HG02884 (cell line): ENCODE data around the gene HDC.

Experiments
- ATAC-seq: cut with Tn5 transposase; IDR thresholded peaks from one replicate; pipeline ENCODE4 v1.9.1; 2021; ENCODE audit warnings: mild to moderate bottlenecking, moderate library complexity; ENCODE audit not compliant: unreplicated experiment

Gene HDC

DNA sequence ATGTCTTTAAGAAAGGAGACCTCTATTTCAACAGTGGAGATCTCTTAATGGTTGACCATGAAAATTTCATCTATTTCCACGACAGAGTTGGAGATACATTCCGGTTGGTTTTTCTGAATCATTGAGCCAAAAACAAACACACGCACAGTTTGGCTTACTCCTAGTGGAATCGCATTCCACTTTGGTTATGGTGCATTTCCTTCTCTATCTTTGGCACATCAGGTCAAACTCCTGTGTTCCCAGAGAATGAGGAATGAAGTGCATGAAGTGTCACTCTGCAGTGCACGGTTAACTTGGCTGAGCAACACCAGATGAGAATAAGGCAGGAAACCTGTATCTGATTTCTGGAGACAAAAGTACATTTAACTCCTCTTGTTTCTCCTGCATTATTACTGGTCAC is 38.5 kb downstream of the HDC start:
- no peak for ATAC-seq

DNA sequence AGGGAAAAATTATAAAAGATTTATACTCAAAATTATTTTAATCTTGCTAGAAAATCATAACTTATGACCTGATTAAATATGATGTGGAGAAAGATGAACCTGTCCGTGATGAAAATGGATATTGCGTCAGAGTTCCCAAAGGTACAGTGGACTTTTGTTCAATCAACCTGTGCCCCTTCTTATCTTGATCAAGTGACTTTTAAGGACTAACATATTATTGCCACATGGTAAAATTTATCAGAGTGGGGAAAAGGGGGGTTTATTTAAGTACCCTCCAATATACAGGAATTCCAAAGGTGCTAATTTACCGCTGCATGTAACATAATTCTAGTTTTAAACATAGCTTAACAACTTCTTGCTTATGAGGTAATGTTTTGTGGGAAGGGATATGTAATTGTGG is 39.6 kb downstream of the HDC start:
- ATAC-seq, result no peak

DNA sequence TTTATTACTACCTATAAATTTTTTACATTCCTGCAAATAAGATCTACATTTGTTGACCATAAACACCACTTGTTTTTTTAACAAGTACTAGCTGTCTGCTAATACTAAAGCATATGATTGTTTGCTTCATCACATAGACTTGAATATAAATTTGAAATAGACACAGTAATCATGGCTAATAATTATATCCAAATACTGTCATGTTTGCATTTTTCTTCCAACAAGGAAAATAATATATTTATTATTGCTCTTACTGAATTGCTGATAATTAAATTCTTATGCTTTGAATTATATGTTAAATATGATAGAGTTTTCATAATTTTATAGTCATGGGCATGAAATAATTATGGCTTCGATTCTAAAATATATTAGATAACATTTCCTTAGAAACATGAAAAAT is 40.5 kb downstream of the HDC start:
- ATAC-seq, result no peak

DNA sequence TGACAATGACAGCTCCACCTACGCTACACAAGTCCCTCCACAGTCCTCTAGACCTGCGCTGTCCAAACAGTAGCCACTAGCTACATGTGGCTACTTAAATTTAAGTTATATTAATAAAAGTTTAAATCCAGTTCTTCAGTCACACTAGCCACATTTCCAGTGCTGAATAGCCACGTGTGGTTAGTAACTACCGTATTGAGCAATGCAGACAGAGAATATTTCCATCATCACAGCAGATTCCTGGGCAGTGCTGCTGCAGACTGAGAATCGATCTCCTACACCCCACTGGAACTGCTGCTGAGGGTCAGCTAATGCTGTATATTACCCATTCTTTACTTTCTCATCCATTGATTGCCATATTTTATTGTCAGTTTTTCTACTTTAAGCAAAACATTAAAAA is 40.9 kb downstream of the HDC start:
- no peak for ATAC-seq

DNA sequence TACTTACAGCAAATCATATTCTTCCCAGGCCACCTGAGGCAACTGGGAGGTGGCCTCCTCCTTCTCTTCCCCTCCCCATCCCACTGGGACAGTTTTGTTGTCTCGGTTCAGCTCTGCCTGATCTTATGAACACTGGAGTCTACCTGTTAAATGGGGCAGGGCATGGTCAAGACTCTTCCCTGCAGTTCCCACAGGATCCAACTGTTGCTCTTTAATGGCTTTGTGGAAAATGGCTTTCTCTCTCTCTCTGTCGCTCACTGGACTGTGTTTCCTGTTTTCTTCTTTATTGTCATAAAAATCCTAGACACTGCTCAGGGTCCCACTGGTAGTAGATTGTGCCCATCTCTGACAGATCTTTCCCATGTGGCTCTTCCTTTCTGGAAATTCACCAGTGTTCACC is 43.3 kb downstream of the HDC start:
- ATAC-seq, result no peak

DNA sequence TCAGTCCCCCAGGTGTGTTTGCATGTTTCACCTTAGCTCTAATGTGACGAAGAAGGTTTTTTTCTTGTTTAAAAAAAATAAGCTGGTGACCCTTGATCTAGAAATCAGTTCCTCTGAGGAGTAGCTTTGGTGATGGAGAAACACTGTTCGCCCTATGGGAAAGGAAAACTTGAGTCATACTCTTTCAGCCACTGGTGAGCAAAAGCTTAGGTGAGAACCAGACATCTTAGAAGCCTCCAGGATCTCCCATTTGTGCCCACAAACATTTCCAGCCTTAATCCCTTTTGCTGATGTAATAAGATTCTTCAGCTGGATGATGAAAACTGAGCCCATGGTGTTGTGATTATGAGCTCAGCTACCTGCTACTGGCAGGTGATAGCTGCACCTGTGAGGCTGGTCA is 45.7 kb downstream of the HDC start:
- no peak for ATAC-seq

DNA sequence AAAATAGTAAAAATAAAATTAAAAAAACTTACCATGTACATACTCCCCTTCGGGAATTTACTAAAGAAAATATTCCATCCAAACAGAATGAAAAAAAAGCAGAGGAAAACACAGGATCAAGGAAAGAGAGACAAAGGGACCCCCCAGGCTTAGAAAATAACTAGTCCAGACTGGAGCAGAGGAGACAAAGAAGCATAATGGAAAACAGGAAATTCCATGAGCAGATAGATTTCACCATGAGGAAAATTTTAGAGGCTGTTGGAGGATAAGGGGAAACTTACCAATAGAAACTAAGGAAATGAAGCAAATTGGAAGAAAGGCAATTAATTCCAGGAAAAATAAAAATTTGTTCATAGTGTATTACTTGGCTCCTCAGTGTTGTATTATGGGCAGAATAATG is 46.8 kb downstream of the HDC start:
- ATAC-seq, result no peak

DNA sequence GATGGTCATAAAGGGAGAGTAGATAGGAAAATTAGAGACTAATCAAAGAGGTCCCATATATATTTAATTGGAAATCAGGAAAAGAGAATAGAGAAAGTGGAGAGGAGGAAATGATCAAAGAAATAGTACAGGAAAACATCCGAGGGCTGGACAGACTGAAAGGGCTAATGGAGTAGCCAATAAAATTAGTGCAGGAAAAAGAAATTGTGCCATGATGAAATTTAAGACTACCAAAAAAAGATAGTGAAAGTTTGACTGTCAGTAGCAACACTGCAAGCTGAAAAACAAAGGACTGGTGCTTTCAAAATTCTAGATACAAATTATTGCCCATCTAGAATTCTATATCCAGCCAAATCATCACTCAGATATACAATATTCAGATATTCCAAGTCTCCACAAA is 47.2 kb downstream of the HDC start:
- ATAC-seq, result no peak

DNA sequence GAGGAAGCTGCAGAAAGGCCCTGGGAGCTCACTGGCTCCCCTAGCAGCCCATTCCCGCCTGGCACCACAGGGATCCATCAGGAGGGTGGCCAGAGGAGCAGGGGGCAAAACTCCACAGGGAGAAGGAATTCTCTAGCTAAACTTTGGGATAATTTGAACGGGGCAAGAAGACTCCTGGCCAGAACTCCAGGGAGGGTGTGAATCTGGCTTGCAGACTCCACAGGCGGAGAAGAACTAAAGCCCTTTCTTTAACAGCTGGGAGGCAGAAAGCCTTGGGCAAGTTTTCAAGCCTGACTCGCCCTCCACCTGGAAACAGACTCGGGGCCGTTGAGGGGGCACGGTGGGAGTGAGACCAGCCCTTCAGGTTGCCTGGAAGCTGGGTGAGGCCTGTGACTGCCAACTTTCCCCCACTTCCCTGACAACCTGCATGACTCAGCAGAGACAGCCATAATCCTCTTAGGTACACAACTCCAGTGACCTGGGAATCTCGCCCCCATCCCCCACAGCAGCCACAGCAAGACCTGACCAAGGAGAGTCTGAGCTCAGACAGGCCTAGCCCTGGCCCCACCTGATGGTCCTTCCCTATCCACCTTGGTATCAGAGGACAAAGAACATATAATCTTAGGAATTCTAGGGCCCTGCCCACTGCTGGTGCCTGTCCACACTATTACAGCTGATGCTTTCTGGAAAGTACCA is 54.9 kb downstream of the HDC start:
- ATAC-seq, result no peak

DNA sequence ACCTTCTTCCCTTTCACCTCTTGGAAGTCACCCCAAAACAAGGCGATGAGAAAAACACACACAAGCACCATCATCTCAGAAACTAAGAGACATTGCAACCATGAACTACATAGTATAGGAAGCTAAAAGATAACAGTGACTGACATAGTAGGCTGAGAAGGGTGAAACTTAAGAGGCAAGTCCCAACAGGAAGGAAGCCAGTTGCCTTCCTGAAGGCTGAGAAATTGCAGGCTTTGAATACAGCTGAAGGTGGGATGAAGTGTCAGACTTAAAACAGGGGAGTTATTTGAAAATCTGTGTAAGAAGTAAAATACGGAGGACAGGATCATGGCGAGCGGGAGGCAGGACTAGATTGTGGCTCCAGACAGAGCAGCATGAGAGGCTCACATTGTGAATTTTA is 55.7 kb downstream of the HDC start:
- no peak for ATAC-seq

DNA sequence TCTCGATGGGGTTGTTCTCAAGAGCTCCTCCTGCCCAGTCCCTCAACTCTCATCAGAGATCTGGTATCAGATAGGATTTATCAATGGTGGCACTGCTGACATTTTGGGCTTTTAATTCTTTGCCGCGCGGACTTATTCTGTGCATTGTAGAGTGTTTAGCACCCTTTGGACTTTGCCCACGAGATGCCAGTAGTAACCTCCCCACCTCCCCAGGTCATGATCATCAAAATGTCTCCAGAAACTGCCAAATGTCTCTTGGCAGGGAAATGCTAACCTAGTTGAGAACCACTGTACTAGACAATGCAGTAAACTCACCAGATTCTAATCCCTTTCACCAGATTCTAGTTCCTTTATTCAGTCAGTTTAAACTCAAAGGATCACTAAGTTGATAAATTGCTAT is 59.5 kb downstream of the HDC start:
- ATAC-seq, result no peak

DNA sequence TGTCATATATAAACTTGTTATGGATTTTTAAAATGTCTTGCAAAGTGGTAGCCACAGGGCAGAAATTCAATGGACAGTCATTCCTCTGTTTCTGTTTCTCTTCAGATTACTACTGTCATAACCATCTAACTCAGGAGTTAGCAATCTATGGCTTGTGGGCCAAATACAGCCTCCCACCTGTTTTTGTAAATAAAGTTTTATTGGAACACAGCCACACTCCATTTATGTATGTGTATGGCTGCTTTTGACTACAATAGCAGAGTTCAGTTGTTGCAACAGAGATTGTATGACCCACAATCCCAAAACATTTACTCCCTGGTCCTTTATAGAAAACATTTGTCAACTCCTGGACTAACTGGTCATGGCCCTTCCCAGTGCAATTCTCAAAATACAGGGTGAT is 63.5 kb downstream of the HDC start:
- no peak for ATAC-seq

DNA sequence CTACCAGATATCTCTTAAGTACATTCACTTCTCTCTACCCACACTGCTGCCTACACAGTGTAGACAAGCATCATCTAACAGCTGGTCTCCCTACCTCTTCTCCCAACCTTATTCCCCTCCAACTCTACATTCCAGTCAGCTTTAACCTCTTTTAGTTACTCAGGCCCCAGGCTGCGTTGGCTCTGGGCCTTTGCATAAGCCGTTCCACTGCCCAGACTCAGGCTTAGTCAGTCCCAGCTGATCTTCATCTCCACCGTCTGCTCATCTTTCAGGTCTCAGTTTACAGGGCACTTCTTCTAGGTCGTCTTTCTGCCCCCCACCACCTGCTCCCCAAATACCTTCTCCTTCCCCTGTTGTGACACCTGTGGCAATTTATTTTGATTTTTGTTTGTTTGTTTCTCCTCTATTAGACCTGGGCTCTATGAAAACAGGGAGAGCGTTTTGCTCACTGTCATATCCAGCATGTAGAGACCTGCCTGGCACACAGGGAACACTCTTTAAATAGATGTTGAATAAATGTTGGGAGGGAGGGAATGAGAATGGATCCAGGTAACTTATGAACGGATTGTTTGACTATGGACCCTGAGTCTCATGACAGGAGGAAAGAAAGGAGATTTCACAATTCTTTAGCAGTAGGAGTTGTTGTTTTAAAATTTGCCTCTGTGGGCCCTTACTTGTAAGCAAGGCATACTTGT is 72.5 kb downstream of the HDC start:
- no peak for ATAC-seq

DNA sequence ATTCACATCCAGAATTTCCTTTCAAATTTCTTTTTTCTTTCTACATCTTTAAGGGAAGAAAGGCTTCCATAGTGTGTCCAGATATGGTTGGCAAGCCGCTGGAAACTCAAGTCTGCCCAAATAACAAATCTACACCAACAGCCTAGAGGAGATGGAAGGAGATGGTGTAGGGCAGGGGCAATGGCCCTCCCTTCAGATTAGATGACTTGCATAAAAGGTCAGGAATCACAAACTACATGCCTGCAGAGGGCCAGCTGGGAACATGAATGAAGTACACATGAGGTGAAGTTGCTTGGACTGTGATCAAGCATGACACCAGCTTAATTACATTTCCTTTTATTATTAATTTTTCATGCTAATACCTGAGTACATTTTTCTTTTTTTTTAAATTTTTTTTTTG is 73.4 kb downstream of the HDC start:
- ATAC-seq, result no peak
